ENCODE measurements around the gene RUNX3. TPM values are rescaled to one million over a fixed set of nuclear protein-coding genes. Genes with fewer than 3 reads are reported as not detected.

The RUNX3 gene
- total and polyA plus RNA-seq, 9 donors: 0.23 to 1.9 (median 0.83) TPM

- intact Hi-C loops (cut with DNase I): loop anchor here in 1 of 4 donors (5.0 kb wide), 1 partner anchor 305 kb away; no protein-coding TSS in a partner anchor
- no peak for DNase-seq
- H3K4me1 ChIP-seq (ENCODE audit: insufficient read depth): no peaks in the 10 kb centered on the region
- H3K9me3 ChIP-seq: no peaks in the 10 kb centered on the region
- TF ChIP-seq EP300 (IDR thresholded peaks at IDR 0.05): no peak
- TF ChIP-seq CTCF (IDR thresholded peaks at IDR 0.05): no peak
- TF ChIP-seq POLR2A (IDR thresholded peaks at IDR 0.05): no peak
- H3K36me3 ChIP-seq: no peaks in the 10 kb centered on the region
- no peaks in the 10 kb centered on the region for H3K27me3 ChIP-seq
- no peak overlapping the region for H3K27ac ChIP-seq
- H3K4me3 ChIP-seq: no peak overlapping the region
- 85 to 91% (median 89%) methylated on average over 16 of the region's 16 CpGs for WGBS, 3 donors
Observed at GRCh38 chr1:24856787-24857506, 73.1 kb downstream of the RUNX3 start.

DNA sequence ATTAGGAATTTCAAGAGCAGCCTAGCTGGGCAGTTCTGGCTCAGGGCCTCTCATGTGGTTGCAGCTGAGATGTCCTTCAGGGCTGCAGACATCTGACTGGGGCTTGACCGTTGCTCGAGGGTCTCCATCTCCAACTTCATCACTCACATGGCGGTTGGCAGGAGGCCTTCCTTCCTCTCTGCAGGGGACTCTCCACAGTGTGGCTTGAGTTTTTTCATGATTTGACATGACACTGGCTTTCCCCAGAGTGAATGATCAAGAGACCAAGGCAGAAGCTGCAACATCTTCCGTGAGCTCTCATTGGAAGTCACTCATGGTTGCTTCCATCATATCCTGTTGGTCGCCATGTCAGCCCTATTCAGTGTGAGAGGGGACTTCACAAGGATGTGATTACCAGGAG is 74.6 kb downstream of the RUNX3 start:
- DNase-seq: no peak
- H3K4me1 ChIP-seq (ENCODE audit: insufficient read depth): no peaks in the 10 kb centered on the region
- no peaks in the 10 kb centered on the region for H3K36me3 ChIP-seq
- H3K27ac ChIP-seq: no peak overlapping the region
- no peaks in the 10 kb centered on the region for H3K27me3 ChIP-seq
- no peaks in the 10 kb centered on the region for H3K9me3 ChIP-seq
- no peak overlapping the region for H3K4me3 ChIP-seq
- WGBS, 3 donors: 73 to 84% (median 76%) methylated on average over 5 of the region's 5 CpGs
- TF ChIP-seq EP300 (IDR thresholded peaks at IDR 0.05) (no peak), CTCF (IDR thresholded peaks at IDR 0.05) (no peak), POLR2A (IDR thresholded peaks at IDR 0.05) (no peak)
- intact Hi-C loops (cut with DNase I): loop anchor here in 1 of 4 donors (5.0 kb wide), 1 partner anchor 307 kb away; no protein-coding TSS in a partner anchor

DNA sequence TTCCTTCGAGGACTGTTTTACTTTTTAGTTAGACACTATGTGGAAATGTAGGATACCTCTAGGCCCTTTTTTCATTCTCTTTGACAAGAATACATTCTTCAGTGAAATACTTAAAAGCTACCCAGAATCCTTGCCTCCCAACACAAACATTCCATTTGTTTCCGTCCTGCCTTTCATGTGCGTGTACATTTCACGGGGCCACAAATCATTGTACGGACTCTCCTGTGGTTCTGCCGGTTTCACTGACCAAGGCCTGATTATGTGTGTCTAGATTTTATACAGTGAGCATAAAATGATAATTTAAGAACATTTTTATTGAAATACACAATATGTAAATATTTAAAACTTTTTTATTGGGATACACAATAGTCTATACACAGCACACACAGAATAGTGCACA is 76.4 kb downstream of the RUNX3 start:
- no peak overlapping the region for H3K27ac ChIP-seq
- intact Hi-C loops (cut with DNase I): no loop called here
- no peak for DNase-seq
- H3K27me3 ChIP-seq: no peaks in the 10 kb centered on the region
- 55 to 61% (median 57%) methylated on average over 6 of the region's 6 CpGs for WGBS, 3 donors
- H3K4me1 ChIP-seq (ENCODE audit: insufficient read depth): peaks cover under 1% of the 10 kb centered on the region
- no peaks in the 10 kb centered on the region for H3K9me3 ChIP-seq
- TF ChIP-seq CTCF (IDR thresholded peaks at IDR 0.05): no peak
- TF ChIP-seq POLR2A (IDR thresholded peaks at IDR 0.05): no peak
- no peak for TF ChIP-seq EP300 (IDR thresholded peaks at IDR 0.05)
- H3K36me3 ChIP-seq: no peaks in the 10 kb centered on the region
- H3K4me3 ChIP-seq: no peak overlapping the region

GRCh38 chr1:24850328-24850920 is 79.7 kb downstream of the RUNX3 start:
- DNase-seq: no peak
- no peak overlapping the region for H3K4me3 ChIP-seq
- 41 to 52% (median 41%) methylated on average over 6 of the region's 6 CpGs for WGBS, 3 donors
- intact Hi-C loops (cut with DNase I): no loop called here
- no peaks in the 10 kb centered on the region for H3K9me3 ChIP-seq
- no peak for TF ChIP-seq POLR2A (IDR thresholded peaks at IDR 0.05)
- TF ChIP-seq EP300 (IDR thresholded peaks at IDR 0.05): no peak
- no peak for TF ChIP-seq CTCF (IDR thresholded peaks at IDR 0.05)
- peaks cover 2% of the 10 kb centered on the region for H3K4me1 ChIP-seq (ENCODE audit: insufficient read depth)
- H3K36me3 ChIP-seq: no peaks in the 10 kb centered on the region
- no peaks in the 10 kb centered on the region for H3K27me3 ChIP-seq
- H3K27ac ChIP-seq: no peak overlapping the region
